KOPT-K1 (cell line): ENCODE data around the gene TXNDC5.

Experiments
- H3K27ac ChIP-seq: fragments of 200-600 bp; sonication (generic); 2 replicates; pipeline ENCODE4 v1.5.1; 2016; ENCODE audit warnings: antibody characterized with exemption, mild to moderate bottlenecking, low read depth, low read length; ENCODE audit not compliant: poor library complexity, severe bottlenecking
- H3K36me3 ChIP-seq: fragments of 200-600 bp; sonication (generic); 2 replicates; pipeline ENCODE4 v1.5.1; 2017; ENCODE audit warnings: antibody characterized with exemption, mild to moderate bottlenecking, low read length, moderate library complexity; ENCODE audit not compliant: insufficient read depth
- H3K9me3 ChIP-seq: fragments of 200-600 bp; sonication (generic); 2 replicates; pipeline ENCODE4 v1.5.1; 2017; ENCODE audit warnings: antibody characterized with exemption, low read length, mild to moderate bottlenecking; ENCODE audit not compliant: insufficient read depth, poor library complexity, severe bottlenecking

TXNDC5 gene

DNA sequence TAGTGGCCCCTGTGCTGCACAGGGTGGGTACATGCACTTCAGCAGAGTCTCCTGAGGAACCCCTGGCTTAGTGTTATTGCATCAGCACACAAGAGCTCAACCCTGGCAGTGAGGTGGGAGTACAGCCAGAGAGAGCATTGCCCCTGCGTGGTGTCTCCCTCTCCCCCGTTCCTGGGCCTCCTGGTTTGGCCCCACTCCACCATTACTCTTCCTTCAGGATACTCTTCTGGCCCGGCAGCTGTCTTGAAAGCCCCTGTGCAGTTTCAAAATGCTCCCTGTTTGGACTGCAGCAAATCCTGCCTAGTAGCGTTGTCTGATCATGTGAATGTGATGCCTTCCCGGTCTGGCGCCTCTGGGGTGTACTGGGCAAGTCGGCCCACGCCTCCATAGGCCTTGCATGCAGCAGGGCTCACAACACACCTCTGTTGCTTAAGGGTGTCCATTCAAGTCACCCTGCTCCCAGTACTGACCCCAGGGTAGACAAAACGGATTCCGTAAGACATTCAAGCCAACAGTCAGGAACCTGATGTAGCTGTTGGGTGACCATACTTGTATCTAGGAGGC lies 32.1 kb downstream of the TXNDC5 start:
- peaks cover 46% of the 10 kb centered on the region for H3K36me3 ChIP-seq
- H3K9me3 ChIP-seq, result peaks cover 8% of the 10 kb centered on the region
- H3K27ac ChIP-seq, result no peak overlapping the region

DNA sequence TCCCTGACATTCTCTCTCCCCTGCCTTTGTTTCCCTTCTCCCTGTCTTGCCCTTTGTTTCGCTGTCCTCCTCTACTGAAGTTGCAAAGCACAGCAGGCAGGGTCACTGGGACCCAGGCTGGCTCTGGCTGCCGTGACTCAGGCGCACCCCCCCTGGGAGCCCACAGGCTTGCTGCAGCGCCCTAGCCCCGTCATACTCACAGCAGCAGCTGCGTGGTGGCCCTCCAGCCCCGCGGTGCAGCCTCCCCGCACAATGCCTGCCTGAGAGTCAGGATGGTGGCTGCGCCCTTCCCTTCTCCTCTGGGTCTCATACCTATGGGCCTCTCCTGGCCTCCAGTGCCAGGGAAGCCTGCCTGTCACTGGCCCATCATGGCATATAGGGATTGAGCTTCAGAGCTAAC lies 41.7 kb downstream of the TXNDC5 start:
- no peaks in the 10 kb centered on the region for H3K36me3 ChIP-seq
- no peak overlapping the region for H3K27ac ChIP-seq
- peaks cover 17% of the 10 kb centered on the region for H3K9me3 ChIP-seq

DNA sequence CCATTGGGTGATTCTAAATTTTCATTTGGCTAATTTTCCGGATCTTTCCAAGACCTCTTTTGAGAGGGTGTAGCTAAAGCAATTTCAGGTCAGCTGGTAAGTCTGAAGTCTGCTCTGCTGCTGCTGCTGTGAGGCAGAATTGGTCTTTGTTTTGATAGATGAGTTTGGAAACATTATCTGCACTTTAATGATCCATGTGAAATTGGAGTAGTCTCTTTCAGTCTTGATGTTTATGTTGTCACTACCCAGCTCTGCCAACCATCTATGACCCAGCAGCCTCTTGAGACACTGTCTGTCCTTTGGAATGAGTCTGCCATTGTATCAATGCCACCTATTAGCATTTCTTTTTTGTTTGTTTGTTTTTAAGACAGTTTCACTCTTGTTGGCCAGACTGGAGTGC lies 44.1 kb downstream of the TXNDC5 start:
- Histone ChIP-seq H3K9me3 (no peaks in the 10 kb centered on the region), H3K27ac (no peak overlapping the region), H3K36me3 (no peaks in the 10 kb centered on the region)

DNA sequence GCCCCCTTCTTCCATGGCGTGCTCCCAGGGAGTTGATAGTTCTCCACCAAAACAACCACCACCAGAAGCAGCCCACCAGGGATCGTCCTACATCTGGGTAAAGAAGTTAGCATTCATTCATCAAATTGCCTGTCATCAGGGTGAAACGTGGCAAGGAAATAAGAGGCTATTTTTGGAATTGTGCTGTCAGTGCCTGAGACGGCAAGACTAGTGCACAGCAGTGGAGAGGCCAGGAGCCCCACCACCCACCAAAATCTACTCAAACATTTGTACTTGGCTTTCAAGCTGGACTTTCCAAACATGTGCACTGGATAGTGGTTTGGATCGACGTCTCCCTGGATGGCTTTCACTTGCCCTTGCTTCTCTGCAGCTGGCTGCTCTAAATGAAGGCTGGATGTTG lies 44.8 kb downstream of the TXNDC5 start:
- Histone ChIP-seq H3K9me3 (no peaks in the 10 kb centered on the region), H3K36me3 (no peaks in the 10 kb centered on the region), H3K27ac (no peak overlapping the region)

DNA sequence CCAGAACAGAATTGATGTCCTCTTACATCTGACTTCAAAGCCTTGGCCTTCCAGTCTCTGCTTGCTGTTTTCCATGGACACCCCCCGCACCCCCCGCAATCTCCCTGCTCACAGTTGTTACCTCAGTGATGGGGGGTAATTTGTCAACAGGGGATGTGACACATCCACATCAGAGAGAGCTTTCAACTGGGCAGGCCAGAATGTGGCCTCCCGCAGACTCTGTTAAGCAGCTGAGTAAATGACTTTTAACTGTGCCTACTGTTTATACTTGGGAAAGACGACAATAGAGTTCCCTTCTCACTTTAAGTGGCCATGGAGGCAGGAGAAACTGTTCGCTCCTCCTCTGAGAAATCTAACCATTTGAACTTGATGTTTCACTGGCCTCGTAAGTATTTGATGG lies 51.0 kb downstream of the TXNDC5 start:
- H3K36me3 ChIP-seq, result no peaks in the 10 kb centered on the region
- H3K27ac ChIP-seq, result no peak overlapping the region
- H3K9me3 ChIP-seq, result no peaks in the 10 kb centered on the region

DNA sequence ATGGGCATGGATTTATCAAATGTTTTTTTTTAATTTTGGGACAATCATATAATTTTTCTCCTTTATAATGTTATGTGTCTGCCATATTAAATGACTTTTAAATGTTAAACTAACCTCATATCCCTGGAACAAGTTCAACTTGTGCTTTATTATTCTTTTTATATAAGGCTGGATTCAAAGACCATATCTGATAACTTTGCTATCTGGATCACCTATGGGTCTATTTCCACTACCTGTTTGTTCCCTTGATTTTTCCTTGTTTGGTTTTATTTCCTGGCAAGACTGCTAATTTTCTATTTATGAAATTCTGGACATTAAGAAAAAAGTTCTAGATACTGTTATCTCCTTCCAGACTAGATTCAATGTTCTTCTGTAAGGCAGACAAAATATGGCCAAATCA lies 58.8 kb downstream of the TXNDC5 start:
- H3K9me3 ChIP-seq, result peaks cover 11% of the 10 kb centered on the region
- no peaks in the 10 kb centered on the region for H3K36me3 ChIP-seq
- no peak overlapping the region for H3K27ac ChIP-seq

DNA sequence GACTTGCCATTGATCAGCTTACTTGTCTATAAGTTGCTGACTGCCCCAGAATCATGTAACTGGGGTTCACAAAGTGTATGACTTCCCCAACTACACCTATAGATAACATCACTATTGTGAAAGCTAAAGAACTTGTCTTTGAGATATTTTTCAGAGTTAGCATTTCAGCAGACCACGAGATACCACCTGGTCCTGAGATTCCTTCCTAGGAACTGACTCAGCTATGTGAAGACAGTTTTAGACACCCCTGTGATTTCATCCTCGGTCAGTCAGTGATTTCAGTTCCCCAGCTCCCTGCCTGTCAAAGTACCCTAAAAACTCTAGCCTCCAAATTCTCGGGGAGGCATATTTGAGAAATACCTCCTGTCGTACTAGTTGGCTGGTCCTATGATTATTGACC lies 62.4 kb downstream of the TXNDC5 start:
- no peaks in the 10 kb centered on the region for H3K36me3 ChIP-seq
- peaks cover 11% of the 10 kb centered on the region for H3K9me3 ChIP-seq
- no peak overlapping the region for H3K27ac ChIP-seq

DNA sequence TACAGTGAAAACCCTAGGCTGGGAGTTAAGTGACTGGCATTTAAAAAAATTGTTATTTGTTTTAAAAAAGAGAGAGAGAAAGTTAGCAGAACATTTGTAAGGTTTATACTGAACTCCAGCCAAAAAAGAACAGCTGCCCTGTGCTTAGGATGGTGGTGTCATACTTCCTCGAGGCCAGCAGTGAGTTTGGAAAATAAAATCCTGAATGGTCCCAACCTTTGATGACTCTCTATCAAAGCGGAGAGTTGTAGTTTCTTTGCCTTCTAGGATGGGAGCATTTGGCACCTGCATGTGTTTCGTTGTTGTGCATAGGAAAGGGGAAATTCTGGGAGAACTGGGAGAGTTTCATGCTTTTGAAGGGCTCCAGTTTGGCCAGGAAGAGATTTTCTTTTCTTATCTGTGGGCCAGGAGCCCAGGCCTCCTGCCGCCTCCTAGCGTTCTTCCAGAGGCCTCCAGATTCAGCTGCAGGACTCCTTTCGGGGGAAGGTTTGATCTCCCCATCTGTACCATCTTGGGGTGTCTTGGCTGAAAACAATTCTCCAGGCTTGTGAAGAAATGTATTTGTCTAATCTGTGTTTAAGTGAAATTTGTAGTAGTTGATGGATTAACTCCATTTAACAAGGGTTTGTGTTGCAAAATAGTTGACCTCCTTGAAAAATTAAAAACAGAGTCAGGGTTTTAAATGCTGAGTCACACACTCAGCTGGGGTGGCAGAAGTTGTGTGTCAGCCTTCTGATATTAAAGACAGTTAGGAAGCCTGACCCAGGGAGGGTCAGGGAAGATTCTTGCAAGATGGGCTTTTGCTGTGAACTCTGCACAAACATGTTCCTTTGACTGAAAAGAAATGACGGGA lies 63.4 kb downstream of the TXNDC5 start:
- peaks cover 10% of the 10 kb centered on the region for H3K9me3 ChIP-seq
- no peaks in the 10 kb centered on the region for H3K36me3 ChIP-seq
- H3K27ac ChIP-seq, result no peak overlapping the region

DNA sequence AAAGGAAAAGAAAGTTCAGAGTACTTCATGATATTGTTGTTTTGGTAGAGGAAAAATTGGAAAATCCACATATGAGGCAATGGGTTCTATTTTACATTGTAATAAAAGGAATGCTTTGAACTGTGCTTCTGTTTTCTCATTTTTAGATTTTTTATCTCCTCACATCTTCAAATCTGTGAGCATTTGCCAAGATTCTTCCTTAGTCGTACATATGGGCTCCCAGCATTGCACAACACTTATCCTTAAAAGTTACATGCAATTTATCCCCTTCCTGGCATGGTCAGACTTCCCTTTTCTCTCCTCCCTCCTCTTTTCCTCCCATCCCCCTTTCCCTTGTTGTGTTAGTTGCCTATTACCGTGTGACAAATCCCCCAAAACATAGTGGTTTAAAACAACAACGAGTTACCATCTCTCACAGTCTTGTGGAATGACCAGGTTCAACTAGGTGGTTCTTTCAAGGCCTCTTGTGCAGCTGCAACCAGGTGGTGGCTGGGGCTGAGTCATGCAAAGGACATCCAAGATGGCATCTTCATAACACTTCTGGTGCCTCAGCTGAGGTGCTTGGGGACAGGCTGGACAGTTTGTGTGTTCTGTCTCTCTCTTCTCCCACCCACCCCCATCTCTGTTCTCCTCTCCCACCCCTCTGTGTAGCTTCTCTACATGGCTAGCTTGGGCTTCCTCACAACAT lies 68.7 kb downstream of the TXNDC5 start:
- Histone ChIP-seq H3K36me3 (no peaks in the 10 kb centered on the region), H3K27ac (no peak overlapping the region), H3K9me3 (no peaks in the 10 kb centered on the region)

DNA sequence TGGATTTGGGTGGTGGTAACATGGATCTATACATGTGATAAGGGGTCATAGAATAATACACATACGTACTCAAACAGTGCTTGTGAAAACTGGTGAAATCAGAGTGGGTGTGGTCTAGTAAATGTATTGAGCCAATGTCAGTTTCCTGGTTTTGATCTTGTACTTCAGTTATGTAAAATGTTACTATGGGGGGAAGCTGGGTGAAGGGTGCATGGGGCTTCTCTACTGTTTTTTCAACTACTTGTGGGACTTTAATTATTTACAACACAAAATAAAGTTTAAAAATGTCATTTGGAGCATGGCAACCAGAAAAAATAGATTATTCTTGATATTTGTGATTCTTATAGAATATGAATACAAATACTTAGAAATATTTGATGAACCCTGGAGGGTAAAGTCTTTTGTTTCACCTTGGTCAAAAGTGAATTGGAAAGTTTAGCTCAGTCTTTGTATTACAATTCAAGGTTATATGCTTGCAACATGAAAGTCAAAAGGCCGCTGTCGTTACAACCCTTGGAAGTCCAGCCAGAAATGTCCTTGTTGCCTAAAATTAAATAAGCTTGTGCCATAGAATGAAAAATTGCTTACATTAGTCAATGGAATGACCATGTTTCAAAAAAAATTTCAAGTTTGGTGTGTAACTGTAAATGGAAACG lies 74.1 kb downstream of the TXNDC5 start:
- H3K9me3 ChIP-seq, result no peaks in the 10 kb centered on the region
- H3K36me3 ChIP-seq, result no peaks in the 10 kb centered on the region

DNA sequence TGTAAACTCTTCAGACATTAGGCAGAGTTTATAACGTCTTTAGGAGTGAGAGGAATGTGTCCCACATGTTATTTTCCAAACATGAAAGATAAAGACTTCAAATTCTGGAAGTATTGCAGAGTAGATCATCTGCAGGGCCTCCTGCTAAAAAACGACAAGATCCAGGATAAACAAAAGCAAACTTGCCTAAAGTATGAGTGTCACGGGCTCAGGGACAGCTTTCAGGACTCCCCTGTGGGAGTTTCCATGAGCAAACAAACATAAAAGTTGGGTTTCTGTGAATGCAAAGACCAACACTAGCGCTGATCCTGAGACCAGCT lies 76.9 kb downstream of the TXNDC5 start:
- H3K27ac ChIP-seq, result no peak overlapping the region
- H3K36me3 ChIP-seq, result no peaks in the 10 kb centered on the region
- peaks cover 9% of the 10 kb centered on the region for H3K9me3 ChIP-seq

More for the DNA sequence above, 74.1 kb downstream of the TXNDC5 start:
- no peak overlapping the region for H3K27ac ChIP-seq

DNA sequence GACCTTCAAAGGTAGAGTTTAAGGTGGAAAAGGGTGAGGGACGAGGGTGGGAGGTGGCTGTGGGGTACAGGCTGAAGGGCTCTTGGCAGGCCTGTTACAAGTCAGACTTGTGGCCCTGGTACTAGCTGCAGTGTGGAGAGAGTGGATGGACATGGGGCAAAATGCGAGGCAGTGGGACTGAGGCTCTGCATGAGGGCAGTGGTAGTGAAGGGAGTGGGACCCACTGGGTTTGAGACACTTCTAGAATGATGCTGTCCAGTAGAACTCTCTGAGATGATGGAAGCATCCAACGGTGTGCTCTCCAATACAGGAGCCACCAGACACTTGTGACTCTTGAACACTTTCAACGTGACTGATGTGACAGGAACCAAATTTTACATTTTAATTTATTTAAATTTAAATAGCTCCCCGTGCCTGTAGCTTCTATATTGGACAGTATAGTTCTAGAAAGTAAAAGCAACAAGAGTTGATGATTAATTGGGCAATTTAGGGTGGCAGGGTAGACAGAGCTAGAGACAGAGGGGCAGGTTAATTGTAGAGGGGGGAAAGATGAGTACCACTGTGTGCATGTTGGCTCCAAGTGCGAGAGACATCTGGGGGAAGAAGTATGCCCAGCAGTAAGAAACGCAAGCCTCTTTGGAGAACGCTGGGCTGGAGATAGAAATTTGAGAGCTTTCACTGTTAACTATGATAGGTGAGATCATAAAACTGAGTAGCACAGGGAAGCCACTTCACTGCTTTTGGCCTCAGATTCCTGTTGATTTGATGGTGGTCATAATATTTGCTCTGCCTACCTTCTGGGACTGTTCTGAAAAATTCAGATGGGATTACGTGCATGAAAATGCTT lies 77.5 kb downstream of the TXNDC5 start:
- H3K9me3 ChIP-seq, result peaks cover 9% of the 10 kb centered on the region
- H3K27ac ChIP-seq, result no peak overlapping the region
- H3K36me3 ChIP-seq, result no peaks in the 10 kb centered on the region
